GM19455 (cell line): ENCODE data around the gene MYOG.

Experiments used
- ATAC-seq: cut with Tn5 transposase; IDR thresholded peaks from one replicate; pipeline ENCODE4 v1.9.1; 2021; ENCODE audit not compliant: unreplicated experiment

MYOG gene

DNA sequence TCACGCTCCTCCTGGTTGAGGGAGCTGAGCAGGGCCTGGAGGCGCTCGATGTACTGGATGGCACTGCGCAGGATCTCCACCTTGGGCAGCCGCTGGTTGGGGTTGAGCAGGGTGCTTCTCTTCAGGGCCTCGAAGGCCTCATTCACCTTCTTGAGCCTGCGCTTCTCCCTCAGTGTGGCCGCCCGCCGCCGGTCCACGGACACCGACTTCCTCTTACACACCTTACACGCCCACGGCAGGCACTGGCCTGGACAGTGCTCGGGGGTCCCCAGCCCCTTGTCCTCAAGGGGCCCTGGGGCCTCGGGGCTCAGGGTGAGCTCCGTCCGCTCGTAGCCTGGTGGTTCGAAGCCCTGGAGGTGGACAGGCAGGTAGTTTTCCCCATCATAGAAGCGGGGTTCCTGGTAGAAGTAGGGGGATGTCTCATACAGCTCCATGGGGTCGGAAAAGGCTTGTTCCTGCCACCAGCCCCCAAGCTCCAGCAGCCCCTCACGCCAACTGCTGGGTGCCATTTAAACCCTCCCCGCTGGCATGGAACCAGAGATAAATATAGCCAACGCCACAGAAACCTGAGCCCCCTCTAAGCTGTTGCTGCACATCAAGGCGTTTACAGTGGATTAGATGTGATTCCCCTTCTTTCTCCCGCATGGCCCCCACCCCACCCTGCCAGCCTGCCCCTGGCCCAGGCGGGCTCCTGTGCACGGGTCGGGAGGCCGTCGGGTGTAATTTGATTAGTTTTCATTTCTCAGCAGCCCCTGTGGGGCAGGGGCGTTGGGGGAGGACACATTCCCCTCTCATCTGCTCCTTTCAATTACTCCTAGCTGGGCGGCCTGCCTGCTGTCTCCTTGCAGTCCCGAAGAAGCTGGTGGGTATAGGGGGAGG is at the start of gene MYOG:
Gene MYOG (minus strand): TSS at position 485 of the 879 bp plus-strand sequence. CDS start 51 bp downstream, at position 434.
- ATAC-seq = no peak

DNA sequence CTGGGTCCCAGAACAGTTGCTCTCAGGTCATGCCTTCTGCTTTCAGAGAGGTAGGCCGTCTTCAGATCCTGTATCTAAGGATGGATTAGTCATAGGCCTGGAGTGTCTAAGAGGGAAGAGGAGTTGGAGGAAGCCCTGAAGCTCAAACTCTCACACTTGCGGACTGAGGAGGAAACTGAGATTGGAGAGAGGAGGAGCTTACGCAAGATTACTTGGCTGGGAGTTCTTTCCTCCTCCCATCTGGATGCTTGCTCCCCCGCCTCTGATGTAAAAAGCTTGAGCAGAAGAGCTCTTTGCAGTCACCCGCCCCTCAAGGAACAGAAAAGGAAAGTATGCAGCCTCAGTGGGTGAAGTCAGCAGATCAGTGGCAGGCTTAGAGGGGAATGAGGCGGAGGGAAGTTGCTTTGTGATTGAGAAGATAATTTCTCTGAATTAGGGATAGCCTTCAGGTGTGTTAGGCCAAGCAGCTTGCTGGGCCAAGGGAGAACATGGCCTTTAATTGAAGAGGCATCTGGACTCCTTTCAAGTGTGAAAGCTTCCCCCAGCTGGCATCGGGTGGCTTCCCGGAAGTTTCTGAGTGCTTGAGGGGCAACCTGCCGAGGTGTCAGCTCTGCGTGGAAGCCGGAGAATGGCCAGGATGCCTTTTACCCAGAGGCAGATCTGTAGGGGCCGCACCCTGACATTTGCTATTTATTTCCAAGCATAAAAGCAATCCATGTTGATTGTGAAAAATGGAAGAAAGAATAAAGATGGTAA is 48.3 kb upstream of the MYOG start:
- no peak for ATAC-seq

DNA sequence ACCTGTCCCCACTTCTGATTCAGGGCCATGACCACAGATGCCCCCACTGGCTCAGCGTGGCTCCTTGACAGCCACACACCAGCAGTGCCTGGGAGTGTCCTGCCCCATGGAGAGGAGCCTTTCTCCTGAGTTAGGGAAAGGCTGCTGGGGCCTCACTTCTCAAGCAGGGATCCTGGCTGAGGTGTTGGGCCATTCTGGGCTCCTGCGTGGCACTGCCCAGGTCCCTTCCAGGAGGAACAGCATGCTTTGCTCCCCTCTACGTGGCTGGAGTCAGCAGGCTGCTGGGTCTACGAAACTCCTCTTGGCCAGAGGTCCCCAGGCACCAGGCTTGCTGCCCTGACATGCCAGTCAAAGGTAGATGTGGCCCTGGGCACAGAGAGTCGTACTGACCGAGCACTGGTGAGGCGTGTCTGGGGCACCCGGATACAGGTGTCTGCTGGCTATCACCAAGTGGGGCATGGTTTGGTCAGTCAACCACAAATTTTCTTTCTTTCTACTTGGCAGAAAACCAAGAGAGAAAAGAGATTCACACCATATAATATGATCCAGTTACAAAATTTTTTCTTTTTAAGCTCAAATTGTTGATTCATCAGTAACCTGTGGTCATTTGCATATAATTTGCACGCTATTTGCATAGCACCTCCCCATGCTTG is 45.9 kb upstream of the MYOG start:
- ATAC-seq = no peak

DNA sequence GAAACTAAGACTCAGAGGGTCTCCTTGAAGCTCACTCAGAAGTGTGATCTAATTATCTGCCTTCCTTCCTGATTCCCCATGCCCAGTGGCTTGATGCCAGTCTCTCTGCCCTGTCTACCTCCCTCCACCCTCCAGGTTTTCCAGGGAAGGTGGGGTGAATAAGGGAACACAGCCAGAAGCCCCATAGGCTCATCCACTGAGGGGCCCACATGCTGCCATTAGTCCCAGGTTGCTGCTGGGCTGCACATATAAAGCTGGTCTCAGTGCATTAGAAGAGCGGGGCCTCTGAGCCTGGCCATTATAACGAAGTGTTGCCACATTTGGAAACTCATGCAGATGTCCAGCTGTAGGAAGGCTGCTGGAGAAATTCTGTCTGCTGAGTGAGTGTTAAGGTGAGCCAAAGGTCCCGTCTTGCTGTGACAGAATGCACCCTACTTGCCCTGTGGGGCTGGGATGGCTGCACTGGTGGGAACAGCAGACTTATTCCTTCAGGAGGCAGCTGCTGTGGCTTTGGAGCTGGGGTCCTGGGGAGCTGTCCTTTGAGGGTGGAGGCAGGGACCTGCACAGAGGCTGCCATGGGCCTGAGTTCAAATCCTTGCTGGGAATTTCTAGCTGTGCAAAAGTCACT is 44.7 kb upstream of the MYOG start:
- no peak for ATAC-seq

DNA sequence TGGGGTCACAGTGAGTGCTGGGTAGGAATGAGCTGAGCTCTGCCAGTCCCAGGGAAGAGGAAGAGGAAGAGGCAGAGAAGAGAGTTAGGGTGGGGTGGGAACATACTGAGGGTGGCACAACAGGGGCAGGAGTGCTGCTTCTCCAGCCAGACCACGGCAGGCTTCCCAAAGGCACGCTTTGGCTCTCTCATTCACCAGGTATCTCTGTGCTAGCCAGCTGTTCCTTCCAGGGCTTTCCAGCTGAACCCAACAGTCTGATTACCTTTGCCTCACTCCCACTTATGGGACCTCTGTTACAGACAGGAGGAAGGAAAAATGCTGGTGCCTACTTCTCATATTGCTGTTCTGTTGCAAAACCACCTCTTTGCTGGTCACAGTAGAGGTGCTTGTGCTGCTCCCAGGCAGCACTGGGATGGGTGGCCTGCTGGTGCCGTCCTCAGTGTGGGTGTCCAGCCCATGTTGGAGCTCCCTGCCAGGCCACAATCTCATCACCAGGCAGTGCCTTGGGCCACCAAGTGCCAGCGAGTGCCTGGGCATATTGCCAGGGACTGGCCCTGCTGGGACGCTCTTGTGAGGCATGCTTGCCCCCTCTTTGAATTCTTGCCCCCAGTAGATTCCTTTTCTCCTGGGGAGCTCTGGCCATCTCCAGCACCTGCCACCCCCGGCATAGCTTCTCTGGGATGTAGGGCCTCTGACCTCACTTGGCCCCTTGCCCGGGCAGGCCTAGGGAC is 43.9 kb upstream of the MYOG start:
- ATAC-seq = no peak

DNA sequence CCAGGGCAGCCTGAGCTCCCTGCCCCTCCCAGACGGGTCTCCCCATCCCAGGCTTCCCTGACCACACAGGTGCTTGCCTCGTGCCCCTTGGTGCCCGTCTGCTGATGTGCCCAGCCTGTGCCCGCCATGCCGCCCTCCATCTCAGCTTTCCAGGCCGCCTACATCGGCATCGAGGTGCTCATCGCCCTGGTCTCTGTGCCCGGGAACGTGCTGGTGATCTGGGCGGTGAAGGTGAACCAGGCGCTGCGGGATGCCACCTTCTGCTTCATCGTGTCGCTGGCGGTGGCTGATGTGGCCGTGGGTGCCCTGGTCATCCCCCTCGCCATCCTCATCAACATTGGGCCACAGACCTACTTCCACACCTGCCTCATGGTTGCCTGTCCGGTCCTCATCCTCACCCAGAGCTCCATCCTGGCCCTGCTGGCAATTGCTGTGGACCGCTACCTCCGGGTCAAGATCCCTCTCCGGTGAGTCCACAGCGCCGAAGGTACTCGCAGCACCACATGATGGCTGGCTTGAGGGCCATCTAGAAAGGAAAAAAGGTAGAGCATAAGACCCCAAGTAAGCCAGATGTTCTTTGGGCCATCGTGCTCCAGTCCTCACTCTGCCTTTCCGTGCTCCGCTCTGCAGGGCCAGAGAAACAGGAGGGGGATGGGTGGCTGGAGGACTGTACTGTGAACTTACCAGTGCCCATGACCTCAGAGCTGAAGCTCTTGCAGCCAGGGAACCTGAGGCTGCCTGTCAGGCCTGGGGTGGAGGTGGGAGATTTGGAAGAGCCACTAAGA is 43.1 kb upstream of the MYOG start:
- no peak for ATAC-seq

DNA sequence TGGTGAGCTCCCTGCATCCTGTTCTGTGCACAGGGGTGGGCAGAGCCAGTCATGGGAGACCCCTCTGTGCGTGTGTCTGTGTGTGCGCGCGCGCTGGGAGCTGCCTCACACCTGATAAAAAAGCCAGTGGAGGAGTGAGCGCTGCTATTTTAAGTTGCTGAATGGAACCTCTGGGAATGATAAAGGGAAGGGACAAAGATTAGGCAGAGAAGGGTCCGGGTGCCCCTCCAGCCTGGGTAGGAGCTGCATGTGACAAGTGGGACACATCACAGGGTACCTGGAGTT is 42.6 kb upstream of the MYOG start:
- no peak for ATAC-seq

DNA sequence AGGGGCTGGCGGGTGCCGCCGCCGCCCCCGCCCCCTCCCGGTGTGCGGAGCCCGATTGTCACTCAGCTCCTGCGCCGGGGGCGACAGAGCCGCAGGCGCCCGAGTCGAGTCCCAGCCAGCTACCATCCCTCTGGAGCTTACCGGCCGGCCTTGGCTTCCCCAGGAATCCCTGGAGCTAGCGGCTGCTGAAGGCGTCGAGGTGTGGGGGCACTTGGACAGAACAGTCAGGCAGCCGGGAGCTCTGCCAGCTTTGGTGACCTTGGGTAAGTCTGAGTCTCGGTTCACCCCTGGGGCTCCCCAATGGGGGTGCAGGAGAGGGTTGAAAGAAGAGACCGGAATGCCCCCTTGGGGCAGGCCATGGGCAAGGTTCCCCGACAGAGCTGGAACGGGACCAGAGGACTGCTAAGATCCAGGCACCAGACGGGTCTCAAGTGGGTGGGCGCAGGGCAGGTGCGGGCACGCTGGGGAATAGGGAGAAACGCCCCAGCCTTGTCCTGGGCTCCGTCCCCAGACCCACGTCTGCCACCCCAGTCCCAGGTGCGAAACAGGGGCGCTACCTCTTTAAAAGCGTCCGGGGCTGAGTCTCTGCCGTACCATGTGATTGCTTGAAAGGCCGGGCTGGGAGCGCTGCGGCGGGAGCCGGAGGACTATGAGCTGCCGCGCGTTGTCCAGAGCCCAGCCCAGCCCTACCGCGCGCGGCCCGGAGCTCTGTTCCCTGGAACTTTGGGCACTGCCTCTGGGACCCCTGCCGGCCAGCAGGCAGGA is 42.0 kb upstream of the MYOG start, which contains the start of gene ADORA1:
Gene ADORA1 (plus strand): TSS at position 61 of the 765 bp plus-strand sequence. CDS start 1,116 bp downstream, outside the sequence.
- no peak for ATAC-seq

DNA sequence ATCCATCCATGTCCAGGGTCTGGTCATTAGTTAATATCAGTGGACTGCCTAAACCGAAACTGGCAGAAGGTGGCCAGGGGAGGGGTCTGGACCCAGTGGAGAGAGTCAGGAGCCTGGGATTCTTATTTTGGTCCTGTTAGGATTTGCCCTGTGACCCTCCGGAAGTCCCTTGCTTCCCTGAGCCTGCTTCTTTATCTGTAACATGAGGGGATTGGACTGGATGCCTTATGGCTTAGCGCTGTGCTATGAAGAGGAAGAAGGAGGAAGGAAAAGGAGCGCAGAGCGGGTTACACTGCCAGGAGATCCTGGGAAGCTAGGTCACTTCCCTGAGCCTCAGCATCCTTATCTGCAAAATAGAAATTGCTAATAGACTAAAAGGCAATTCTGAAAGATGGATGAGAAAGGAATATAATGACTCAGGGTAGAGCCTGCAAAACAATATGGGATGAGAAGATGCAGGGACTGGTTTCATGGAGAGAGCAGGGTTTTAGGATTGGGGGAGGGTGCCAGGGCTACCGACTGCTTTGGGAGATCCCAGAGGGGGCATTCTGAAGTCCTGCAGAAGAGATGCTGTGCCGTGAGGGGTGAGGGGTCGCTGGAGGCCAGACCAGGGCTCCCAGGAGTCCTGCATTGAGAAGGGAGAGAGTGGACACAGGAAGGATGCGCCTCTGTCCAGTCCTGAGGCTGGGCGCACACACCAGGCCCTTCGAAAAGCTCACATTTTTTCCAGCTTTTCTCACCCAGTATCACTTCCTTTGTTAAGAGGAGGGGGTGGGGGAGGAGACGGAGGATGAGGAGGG is 41.3 kb upstream of the MYOG start:
- no peak for ATAC-seq

DNA sequence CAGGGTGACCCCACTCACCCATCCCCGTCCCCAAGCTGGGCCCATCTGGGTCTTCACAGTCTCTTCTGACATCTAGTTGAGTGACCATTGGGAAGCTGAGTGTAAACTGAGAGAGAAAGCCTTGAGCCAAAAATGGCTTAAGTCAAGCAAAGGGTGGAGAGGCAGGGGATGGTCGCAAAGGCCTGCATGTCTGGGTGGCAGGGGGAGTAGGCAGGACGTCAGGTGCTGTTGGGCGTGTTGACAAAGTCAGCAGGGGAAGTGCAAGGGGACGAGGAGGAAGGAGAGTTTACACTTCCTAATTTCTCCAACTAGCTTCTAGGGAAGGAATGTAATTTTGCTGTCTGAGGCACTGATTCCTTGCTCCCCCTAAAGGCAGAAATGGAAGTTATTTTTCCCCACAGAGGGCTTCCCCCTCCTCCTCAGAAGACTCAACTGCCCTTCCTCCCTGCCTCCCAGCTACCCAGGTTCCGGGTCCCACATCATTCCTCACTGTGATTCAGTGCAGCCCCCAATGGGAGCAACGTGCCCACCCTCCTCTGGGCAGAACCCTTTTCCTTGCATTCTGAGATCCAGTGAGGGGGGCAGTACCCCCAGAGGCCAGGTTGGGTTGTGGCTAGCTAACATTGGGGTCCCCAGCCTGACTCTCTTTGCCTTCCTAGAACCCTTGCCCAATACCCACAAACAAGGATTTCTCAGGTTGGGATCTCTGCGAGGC is 40.5 kb upstream of the MYOG start:
- ATAC-seq = no peak

DNA sequence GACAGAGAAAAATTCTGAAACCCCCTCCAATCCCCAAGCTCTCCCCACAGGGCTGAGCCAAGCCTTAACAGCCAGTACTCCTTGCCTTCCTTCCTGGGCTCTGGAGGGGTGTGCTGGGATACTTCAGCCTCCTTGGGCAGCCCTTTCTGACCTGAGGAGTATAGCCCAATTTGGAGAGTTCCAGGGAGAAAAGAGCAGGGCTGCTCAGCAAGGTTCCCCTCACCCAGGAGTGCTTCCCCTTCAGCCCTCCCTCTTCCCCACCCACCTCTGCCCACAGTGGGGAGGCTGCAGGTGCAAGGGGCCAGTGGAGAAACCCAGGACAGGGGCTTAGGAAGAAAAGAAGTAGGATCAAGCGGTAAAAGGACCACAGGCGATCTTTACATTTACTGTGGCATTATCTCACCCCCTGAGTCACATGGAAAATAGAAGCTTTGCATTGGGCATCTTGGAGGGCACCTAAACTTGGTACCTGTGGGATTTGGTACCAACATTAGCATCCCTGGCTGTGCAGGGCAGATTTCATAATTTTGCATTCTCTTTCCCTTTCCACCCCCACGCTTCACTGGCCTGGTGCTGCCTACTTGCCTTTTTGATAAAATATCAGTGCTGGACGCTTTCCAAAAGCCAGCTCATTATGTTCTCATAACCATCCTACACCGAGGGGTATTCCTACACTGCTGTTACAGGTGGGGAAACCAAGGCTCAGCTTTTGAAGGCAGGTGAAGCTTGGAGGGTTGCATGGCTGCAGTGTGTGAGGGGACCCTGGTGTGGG is 38.9 kb upstream of the MYOG start:
- no peak for ATAC-seq

DNA sequence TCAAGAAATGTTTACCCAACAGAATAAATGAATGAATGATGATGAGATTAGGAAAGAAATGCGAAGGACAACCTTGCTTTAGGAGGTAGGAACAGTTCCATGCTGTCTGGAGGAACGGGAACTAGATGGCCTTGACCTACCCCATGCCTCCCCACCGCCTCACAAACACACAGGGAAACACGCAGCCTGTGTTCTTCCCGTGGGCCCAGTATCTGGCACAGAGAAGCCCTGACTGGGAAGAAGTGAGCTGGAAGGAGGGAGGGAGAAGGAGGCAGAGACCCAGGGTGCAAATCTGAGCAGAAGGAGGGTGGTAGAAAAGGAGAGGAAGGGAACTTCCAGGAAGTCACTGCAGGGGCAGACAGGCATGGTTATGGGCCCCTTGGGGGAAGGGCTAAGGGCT is 38.2 kb upstream of the MYOG start:
- ATAC-seq = no peak

DNA sequence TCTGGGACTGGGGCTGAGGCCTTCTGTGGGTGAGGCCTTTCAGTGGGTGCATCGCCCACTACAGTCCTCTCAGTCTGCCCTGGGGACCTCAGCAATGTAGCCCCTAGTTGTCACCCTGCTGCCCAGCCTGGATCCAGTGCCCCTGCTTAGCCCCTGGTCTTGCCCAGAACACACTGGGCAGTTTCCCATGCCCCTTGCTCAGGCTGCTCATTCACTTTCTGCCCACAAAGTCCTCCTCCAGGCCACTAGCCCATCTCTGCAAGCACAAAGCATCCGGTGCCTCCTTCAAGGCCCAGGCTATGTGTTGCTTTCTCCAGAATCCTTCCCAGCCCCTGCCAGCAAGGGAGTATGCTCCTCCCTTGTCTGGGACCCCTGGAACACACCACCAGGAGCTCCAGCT is 36.3 kb upstream of the MYOG start:
- ATAC-seq = no peak

DNA sequence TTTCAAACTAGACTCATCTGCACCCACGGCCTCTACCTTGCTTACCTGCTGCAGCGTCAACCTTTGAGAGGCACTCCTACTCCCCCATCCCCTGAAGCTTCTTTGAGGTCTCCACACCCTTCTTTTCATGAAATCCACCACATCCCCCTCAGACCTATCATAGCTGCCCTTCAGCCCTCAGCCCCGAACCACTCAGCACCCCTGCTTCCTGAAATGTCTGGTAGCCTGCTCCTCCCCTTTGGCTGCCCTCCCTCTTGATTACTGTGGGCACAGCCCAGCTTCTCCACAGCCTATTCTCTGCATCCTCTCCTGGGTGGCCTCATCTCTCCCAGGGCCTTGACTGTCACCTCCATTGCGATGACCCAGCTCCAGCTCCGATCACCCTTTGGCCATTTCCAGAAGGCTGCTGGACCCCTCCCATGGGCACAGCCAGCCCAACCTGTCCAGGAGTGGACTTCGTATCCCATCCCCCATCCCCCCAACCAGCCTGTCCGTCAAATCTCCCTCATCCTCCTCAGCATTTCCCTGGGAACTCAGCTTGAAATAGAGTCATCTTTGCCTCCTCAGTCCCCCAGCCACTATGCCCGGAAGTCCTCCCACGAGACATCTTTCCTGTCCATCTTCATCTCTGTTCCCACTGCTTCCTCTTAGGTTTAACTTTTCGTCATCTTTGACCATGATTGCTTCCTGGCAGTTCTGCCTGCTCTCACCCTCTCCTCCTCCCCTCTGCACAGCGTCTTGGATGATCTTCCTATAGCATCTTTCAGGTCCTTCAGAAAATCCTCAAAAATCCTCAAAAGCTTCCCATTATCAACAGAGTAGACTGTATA is 35.6 kb upstream of the MYOG start:
- no peak for ATAC-seq

DNA sequence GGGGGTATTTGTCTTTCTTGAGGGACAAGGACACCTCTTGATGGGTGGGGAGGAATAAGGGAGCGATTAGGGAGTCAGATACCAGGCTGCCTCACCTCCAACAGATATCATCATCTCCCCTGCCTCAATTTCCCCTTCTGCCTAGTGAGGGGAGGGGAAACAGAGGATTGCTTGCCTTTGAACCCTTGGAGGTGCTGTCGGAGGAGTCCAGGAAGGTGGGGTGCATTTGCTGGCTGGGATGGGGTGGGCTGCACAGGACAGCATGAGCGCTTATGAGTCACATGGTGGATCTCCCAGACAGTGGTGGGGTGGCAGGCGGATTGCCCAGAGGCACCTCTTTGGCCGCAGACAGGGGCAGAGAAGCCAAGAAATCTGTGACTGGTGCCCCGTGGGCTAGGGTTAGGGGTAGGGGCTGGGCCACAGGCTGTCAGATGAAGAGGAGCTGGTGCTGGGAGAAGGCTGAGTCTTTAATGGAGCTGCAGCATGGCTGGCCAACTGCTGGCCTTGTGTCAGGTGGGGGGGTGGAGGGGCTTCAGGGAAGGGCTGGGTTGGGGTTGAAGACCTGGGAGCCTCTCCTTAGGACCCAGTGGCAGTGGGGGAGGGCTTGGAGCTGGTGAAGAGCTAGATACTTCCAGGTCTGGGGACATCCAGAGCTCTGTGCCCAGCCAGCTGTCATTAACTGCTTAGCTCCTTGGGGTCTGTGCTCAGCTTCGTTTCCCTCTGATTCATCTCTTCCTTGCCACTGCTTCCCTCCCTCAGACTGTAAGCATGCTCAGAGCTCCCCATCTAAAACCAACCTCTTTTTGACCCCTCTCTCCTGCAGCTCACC is 34.7 kb upstream of the MYOG start:
- no peak for ATAC-seq
